ENCODE results near the gene VOPP1.
"Not testable (repeated sequence)": the region's sequence is repeated elsewhere in the genome, so short reads cannot be mapped to it uniquely, and the experiment has no call there.

Gene VOPP1

GRCh38 chr7:55527307-55527706 is 45.0 kb downstream of the VOPP1 start:
- no peak for DNase-seq

- DNase-seq, result no peak
Observed at GRCh38 chr7:55526770-55527169, 45.5 kb downstream of the VOPP1 start.

GRCh38 chr7:55526329-55526728 is 46.0 kb downstream of the VOPP1 start:
- no peak for DNase-seq

- no peak for DNase-seq
Observed at GRCh38 chr7:55524558-55525310, 47.6 kb downstream of the VOPP1 start.

- DNase-seq, result no peak
Observed at GRCh38 chr7:55523366-55523765, 48.9 kb downstream of the VOPP1 start.

- DNase-seq, result no peak
Observed at GRCh38 chr7:55521917-55522902, 50.1 kb downstream of the VOPP1 start.

GRCh38 chr7:55521512-55521911 is 50.8 kb downstream of the VOPP1 start:
- DNase-seq, result no peak

- DNase-seq, result no peak
Observed at GRCh38 chr7:55520426-55521140, 51.7 kb downstream of the VOPP1 start.

- no peak for DNase-seq
Observed at GRCh38 chr7:55518836-55519235, 53.5 kb downstream of the VOPP1 start.

- DNase-seq, result no peak
Observed at GRCh38 chr7:55517936-55518689, 54.2 kb downstream of the VOPP1 start.

GRCh38 chr7:55517191-55517633 is 55.1 kb downstream of the VOPP1 start:
- DNase-seq, result no peak

- DNase-seq, result no peak
Observed at GRCh38 chr7:55516409-55516808, 55.9 kb downstream of the VOPP1 start.

GRCh38 chr7:55515569-55516279 is 56.6 kb downstream of the VOPP1 start:
- DNase-seq, result no peak

- DNase-seq, result no peak
Observed at GRCh38 chr7:55514546-55515265, 57.6 kb downstream of the VOPP1 start.

GRCh38 chr7:55513868-55514267 is 58.4 kb downstream of the VOPP1 start:
- no peak for DNase-seq

GRCh38 chr7:55512635-55513191 is 59.6 kb downstream of the VOPP1 start:
- DNase-seq, result no peak

GRCh38 chr7:55510621-55511020 is 61.7 kb downstream of the VOPP1 start:
- no peak for DNase-seq

- DNase-seq, result not testable (repeated sequence)
Observed at GRCh38 chr7:55510206-55510605, 62.1 kb downstream of the VOPP1 start.

- DNase-seq, result no peak
Observed at GRCh38 chr7:55509322-55509721, 63.0 kb downstream of the VOPP1 start.

- DNase-seq, result no peak
Observed at GRCh38 chr7:55508221-55509011, 63.9 kb downstream of the VOPP1 start.

Data from activated gamma-delta T cell treated with Interleukin-2 at 50 U/mL for 16 hours (primary cell).